Ovary (tissue), 9 donors: ENCODE data around the gene GRK5. TPM values are rescaled to one million over a fixed set of nuclear protein-coding genes. Genes with fewer than 3 reads are reported as not detected.

Experiments
- DNase-seq, 5 donors: peaks; one replicate each; pipeline ENCODE4 v3.0.0-alpha.2; 2019 to 2020
- H3K27ac ChIP-seq, 2 donors: fragments of 200-600 bp; one replicate each; pipeline versions ENCODE4 v1.5.1 to v1.8.0; 2019 to 2022
- H3K27me3 ChIP-seq: fragments of 200-600 bp; one replicate; pipeline ENCODE4 v1.8.0; 2022
- H3K36me3 ChIP-seq: fragments of 200-600 bp; sonication (generic); one replicate; pipeline ENCODE4 v1.5.1; 2019
- H3K4me1 ChIP-seq: one replicate; pipeline ENCODE4 v1.8.1; 2013; ENCODE audit warnings: mild to moderate bottlenecking, moderate library complexity; ENCODE audit not compliant: insufficient read depth
- H3K4me3 ChIP-seq: fragments of 200-600 bp; sonication (generic); one replicate; pipeline ENCODE4 v1.5.1; 2017
- H3K9me3 ChIP-seq, 2 donors: fragments of 200-600 bp in 1 of 2; sonication (generic) in 1 of 2; one replicate each; pipeline versions ENCODE4 v1.5.1 to v1.8.1; 2013 to 2019; ENCODE audit warnings: mild to moderate bottlenecking in 1 of 2, moderate library complexity in 1 of 2
- CTCF ChIP-seq, 3 donors: fragments of 450-650 bp in 2 of 3; fragments of 200-600 bp in 1 of 3; IDR thresholded peaks; one replicate each; pipeline versions ENCODE4 v1.5.1 to v1.8.0; 2016 to 2022; ENCODE audit warnings: antibody characterized with exemption in 3 of 3, mild to moderate bottlenecking in 1 of 3
- EP300 ChIP-seq: sonication (generic); formaldehyde crosslinking; IDR thresholded peaks from one replicate; pipeline ENCODE4 v1.6.1; 2017; ENCODE audit warnings: antibody characterized with exemption
- POLR2A ChIP-seq: fragments of 450-650 bp; IDR thresholded peaks from one replicate; pipeline ENCODE4 v1.6.1; 2017; ENCODE audit warnings: antibody characterized with exemption, mild to moderate bottlenecking, moderate library complexity
- WGBS, 3 donors: extraction: QIAGEN DNeasy Blood & Tissue Kit in 1 of 3; methylation state at CpG; one replicate each; pipeline versions ENCODE4 v1.1.5 to v1.1.7; 2013 to 2017; 5-methylcytosine and 5-hydroxymethylcytosine counted together
- intact Hi-C, 4 donors: fragments of 100-400 bp; cut with DNase I; formaldehyde crosslinking; loops; one replicate each; pipeline versions ENCODE4 v1.11.0 to v1.15.1; 2022 to 2023
- polyA plus RNA-seq, 2 donors: library from polyadenylated mRNA; stranded (reverse); fragments of 200-250 nt in 1 of 2; fragments of 350-450 nt in 1 of 2; fragmentation: Illumina TruSeq in 1 of 2; extraction: RNeasy Lipid Tissue Mini Kit (QIAGEN cat#74804) in 1 of 2; gene quantifications; one replicate each; pipeline ENCODE4 v1.2.3, GENCODE V29; 2013 to 2014
- total RNA-seq, 7 donors: library from RNA; depleted of rRNA in 2 of 7; stranded (reverse); fragments of >200 nt in 2 of 7; fragmentation: NEBNext Ultra II Directional in 3 of 7; extraction: Animal tissue kit (Norgen Biotek cat#: 25700) in 3 of 7; gene quantifications; one replicate each; pipeline versions ENCODE4 v1.1.0 to v1.2.4, GENCODE V29; 2016 to 2023
- donor health status: DM: no; HTN: no; CAD: no; lungs with moderate emphysema.
- donor health status: DM: no; HTN: no; CAD: no.
- donor health status: Bipolar disorder and iron deficiency.
- donor health status: DM: yes; HTN: yes; CAD: no.
- donor health status: DM: no; HTN: no; CAD: no.
- donor health status: DM: yes; HTN: yes; CAD: no.

The GRK5 gene
- total and polyA plus RNA-seq, 9 donors: 10.0 to 115 (median 38.2) TPM

GRCh38 chr10:119377451-119377957 is 170.1 kb downstream of the GRK5 start:
- Histone ChIP-seq H3K27me3 (no peaks in the 10 kb centered on the region), H3K36me3 (no peaks in the 10 kb centered on the region), H3K4me3 (no peak overlapping the region), H3K27ac (no peak overlapping the region), H3K9me3 (no peaks in the 10 kb centered on the region), H3K4me1 (peaks cover 20% of the 10 kb centered on the region)
- TF ChIP-seq CTCF (IDR thresholded peaks at IDR 0.05) (no peak), POLR2A (no peak), EP300 (no peak)
- intact Hi-C loops: no loop called here
- DNase-seq: no peak
- WGBS, 3 donors: 50 to 59% (median 51%) methylated on average over 4 of the region's 4 CpGs

DNA sequence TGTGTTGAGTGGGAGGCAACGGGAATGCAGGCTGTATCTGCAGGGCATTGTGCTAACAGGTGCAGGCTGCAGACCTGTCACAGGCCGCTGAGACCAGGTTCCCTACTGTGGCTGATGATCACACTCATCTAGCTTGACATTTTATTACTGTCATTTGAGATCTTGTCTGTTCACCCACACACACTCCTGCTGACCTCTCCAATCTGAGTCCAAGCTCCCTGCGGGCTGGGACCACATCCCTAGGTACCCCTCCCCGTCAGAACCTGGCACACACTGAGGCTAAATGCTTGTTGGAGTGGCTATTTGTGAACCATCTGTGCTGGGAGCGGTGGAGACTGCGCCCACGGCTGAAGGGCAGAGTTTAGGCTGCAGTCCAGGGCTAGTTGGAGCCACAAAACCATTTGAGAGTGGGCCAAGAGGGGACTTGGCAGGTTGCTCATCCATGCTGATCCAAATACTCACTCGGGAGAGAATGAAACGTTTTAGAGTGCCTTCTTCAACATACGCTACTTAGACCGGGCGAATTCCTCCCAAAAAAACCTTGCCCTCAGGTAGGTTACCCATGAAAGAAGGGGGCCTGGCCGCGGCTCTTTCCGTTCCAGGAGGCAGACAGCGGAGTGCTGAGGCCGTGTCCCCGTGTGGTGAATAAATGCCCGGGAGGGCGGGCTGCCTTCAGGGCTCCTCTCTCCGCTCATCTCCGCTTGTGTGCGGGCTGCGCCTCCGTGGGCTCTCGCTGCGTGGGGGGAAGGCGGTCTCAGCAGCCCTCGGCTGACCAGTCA is 170.8 kb downstream of the GRK5 start:
- no peaks in the 10 kb centered on the region for H3K36me3 ChIP-seq
- WGBS, 3 donors: 72 to 74% (median 74%) methylated on average over 29 of the region's 29 CpGs
- intact Hi-C loops: no loop called here
- H3K9me3 ChIP-seq: no peaks in the 10 kb centered on the region
- peak in 1 of 5 donors; percentile 56 for DNase-seq
- H3K4me1 ChIP-seq: peaks cover 20% of the 10 kb centered on the region
- TF ChIP-seq CTCF (IDR thresholded peaks at IDR 0.05) (no peak), POLR2A (no peak), EP300 (no peak)
- H3K27ac ChIP-seq: no peak overlapping the region
- no peak overlapping the region for H3K4me3 ChIP-seq
- H3K27me3 ChIP-seq: no peaks in the 10 kb centered on the region

DNA sequence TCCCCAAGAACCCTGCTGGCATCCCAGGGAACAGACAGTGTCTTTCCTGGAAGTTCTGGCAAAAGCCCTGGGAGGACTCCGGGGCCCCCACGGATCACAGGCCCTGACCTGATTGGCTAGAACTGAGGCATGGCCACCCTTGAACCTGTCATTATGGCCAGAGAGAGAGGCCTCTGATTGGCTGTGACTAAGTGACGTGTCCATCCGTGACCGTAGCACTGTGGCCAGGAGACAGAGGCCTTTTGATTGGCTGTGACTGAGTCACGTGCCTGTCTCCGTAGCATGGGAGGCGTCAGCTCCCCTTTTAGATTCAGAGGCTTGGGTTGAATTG is 171.3 kb downstream of the GRK5 start:
- TF ChIP-seq POLR2A: no peak
- TF ChIP-seq CTCF (IDR thresholded peaks at IDR 0.05): no peak
- TF ChIP-seq EP300: no peak
- Histone ChIP-seq H3K36me3 (no peaks in the 10 kb centered on the region), H3K27me3 (no peaks in the 10 kb centered on the region), H3K27ac (no peak overlapping the region), H3K4me1 (peaks cover 20% of the 10 kb centered on the region), H3K4me3 (no peak overlapping the region), H3K9me3 (no peaks in the 10 kb centered on the region)
- DNase-seq: no peak
- 90 to 96% (median 95%) methylated on average over 8 of the region's 8 CpGs for WGBS, 3 donors
- intact Hi-C loops: no loop called here

- no peak for DNase-seq
- Histone ChIP-seq H3K4me1 (peaks cover 19% of the 10 kb centered on the region), H3K9me3 (no peaks in the 10 kb centered on the region), H3K27ac (no peak overlapping the region), H3K36me3 (no peaks in the 10 kb centered on the region), H3K4me3 (no peak overlapping the region), H3K27me3 (no peaks in the 10 kb centered on the region)
- TF ChIP-seq CTCF (IDR thresholded peaks at IDR 0.05) (no peak), EP300 (no peak), POLR2A (no peak)
- WGBS, 3 donors: 89 to 96% (median 90%) methylated on average over 10 of the region's 10 CpGs
- intact Hi-C loops: no loop called here
These were observed 172.2 kb downstream of the GRK5 start for GRCh38 chr10:119379466-119380071.
